ENCODE results near the gene TRIM67.

The TRIM67 gene

GRCh38 chr1:231220801-231221200, 58.9 kb downstream of the TRIM67 start (continued):
- no peak for TF ChIP-seq PATZ1 (CRISPR knock-in tag; IDR thresholded peaks at IDR 0.05; ENCODE audit: borderline replicate concordance)
- TF ChIP-seq TSHZ2 (CRISPR knock-in tag; IDR thresholded peaks at IDR 0.05): no peak
- TF ChIP-seq ARNTL (CRISPR knock-in tag; IDR thresholded peaks at IDR 0.05; ENCODE audit: borderline replicate concordance, low read depth): no peak
- no peak for TF ChIP-seq CREB5 (CRISPR knock-in tag; IDR thresholded peaks at IDR 0.05; ENCODE audit: low read depth)
- no peak for TF ChIP-seq GLIS3 (CRISPR knock-in tag; IDR thresholded peaks at IDR 0.05)
- TF ChIP-seq TOX (CRISPR knock-in tag; IDR thresholded peaks at IDR 0.05; ENCODE audit: borderline replicate concordance): no peak

DNA sequence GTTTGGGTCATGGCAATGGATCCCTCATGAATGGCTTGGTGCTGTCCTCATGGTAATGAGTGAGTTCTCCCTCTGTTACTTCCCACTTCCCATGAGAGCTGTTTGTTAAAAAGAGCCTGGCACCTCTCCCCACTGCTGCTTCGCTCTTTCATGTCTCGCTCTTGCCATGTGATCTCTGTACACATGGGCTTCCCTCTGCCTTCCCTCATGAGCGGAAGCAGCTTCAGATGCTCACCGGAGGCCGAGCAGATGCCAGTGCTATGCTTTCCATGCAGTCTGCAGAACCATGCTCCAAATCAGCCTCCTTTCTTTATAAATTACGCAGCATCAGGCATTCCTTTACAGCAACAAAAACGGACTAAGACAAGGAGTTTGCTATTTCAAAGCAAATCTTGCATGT, 64.3 kb downstream of the TRIM67 start:
- no peak for ATAC-seq
- TF ChIP-seq OSR1 (CRISPR knock-in tag; IDR thresholded peaks at IDR 0.05) (no peak), ZNF8 (CRISPR knock-in tag; IDR thresholded peaks at IDR 0.05) (no peak), TOX (CRISPR knock-in tag; IDR thresholded peaks at IDR 0.05; ENCODE audit: borderline replicate concordance) (no peak), TSHZ2 (CRISPR knock-in tag; IDR thresholded peaks at IDR 0.05) (no peak), ZC3H10 (CRISPR knock-in tag; IDR thresholded peaks at IDR 0.05) (no peak), ISL1 (CRISPR knock-in tag; IDR thresholded peaks at IDR 0.05) (no peak), ZFP3 (CRISPR knock-in tag; IDR thresholded peaks at IDR 0.05) (no peak), PATZ1 (CRISPR knock-in tag; IDR thresholded peaks at IDR 0.05; ENCODE audit: borderline replicate concordance) (no peak), ARNTL (CRISPR knock-in tag; IDR thresholded peaks at IDR 0.05; ENCODE audit: borderline replicate concordance, low read depth) (no peak), BACH2 (CRISPR knock-in tag; IDR thresholded peaks at IDR 0.05; ENCODE audit: borderline replicate concordance) (no peak), SNAI2 (CRISPR knock-in tag; IDR thresholded peaks at IDR 0.05) (no peak), PPARA (CRISPR knock-in tag; IDR thresholded peaks at IDR 0.05; ENCODE audit: borderline replicate concordance) (no peak), ZNF565 (CRISPR knock-in tag; conservative IDR thresholded peaks at IDR 0.05; ENCODE audit: low read depth) (no peak), CSDC2 (CRISPR knock-in tag; IDR thresholded peaks at IDR 0.05) (no peak), CREB5 (CRISPR knock-in tag; IDR thresholded peaks at IDR 0.05; ENCODE audit: low read depth) (no peak), POU6F1 (CRISPR knock-in tag; IDR thresholded peaks at IDR 0.05; ENCODE audit: borderline replicate concordance, low read depth) (no peak)
- TF ChIP-seq, protein P1, sequence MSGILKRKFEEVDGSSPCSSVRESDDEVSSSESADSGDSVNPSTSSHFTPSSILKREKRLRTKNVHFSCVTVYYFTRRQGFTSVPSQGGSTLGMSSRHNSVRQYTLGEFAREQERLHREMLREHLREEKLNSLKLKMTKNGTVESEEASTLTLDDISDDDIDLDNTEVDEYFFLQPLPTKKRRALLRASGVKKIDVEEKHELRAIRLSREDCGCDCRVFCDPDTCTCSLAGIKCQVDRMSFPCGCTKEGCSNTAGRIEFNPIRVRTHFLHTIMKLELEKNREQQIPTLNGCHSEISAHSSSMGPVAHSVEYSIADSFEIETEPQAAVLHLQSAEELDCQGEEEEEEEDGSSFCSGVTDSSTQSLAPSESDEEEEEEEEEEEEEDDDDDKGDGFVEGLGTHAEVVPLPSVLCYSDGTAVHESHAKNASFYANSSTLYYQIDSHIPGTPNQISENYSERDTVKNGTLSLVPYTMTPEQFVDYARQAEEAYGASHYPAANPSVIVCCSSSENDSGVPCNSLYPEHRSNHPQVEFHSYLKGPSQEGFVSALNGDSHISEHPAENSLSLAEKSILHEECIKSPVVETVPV (CRISPR knock-in tag; IDR thresholded peaks at IDR 0.05): no peak

Measured in SK-N-SH treated with all-trans-retinoic acid at 6 μM for 48 hours (cell line).